Rectal smooth muscle tissue (tissue), 1 donor: ENCODE data around the gene CLDN9.
A peak's percentile ranks its signal among the peaks of the same experiment; 100 is the strongest.

Source experiments
- H3K27ac ChIP-seq: one replicate; pipeline ENCODE4 v1.7.0; 2013; ENCODE audit warnings: low read depth, low read length, inconsistent platforms
- H3K27me3 ChIP-seq: one replicate; pipeline ENCODE4 v1.7.0; 2013; ENCODE audit warnings: low read length; ENCODE audit not compliant: control insufficient read depth, insufficient read depth
- H3K36me3 ChIP-seq: one replicate; pipeline ENCODE4 v1.7.0; 2013; ENCODE audit warnings: low read length; ENCODE audit not compliant: control insufficient read depth, insufficient read depth
- H3K4me1 ChIP-seq: one replicate; pipeline ENCODE4 v1.7.0; 2013; ENCODE audit warnings: low read length; ENCODE audit not compliant: control insufficient read depth, insufficient read depth
- H3K4me3 ChIP-seq: one replicate; pipeline ENCODE4 v1.7.0; 2013; ENCODE audit warnings: low read length
- H3K9ac ChIP-seq: one replicate; pipeline ENCODE4 v1.7.0; 2013; ENCODE audit warnings: low read length

Gene CLDN9

DNA sequence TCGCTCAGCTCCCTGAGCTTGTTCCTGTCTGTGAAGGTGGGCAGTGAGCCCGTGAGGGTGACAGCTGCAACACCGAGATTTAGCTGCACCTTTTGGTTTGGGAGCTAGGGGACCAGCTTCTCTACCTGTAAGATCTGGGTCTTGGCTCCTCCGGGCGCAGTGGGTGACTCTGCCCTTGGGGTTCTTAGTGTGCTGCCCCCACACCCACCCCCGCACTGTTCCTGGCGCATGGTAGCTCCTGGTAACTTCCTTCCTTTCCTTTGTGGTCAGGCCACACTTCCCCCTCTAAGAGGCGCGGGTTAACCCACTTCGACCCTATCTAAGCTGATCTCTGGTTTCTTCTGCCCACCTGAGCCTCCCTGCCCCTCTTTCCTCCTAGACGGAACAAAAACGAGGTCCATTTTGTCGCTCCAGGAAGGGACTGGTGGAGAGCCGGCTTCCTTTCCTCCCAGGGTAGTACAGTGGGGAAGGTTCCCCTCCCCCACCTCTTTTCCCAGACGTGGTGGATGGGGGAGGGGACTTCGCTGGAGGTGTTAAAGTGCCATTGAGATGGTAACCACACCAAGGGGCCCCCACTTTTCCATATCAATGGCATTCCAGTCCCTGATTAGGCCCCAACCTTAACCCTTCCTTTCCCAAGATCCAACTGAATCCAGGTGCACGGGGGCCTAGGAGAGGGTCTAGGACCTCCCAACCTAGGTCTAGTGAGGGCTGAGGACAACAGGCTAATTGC is 4.6 kb upstream of the CLDN9 start:
- Histone ChIP-seq H3K36me3 (no peaks in the 10 kb centered on the region), H3K4me1 (no peaks in the 10 kb centered on the region), H3K9ac (no peak overlapping the region), H3K27me3 (peaks cover 12% of the 10 kb centered on the region), H3K27ac (no peak overlapping the region), H3K4me3 (peak overlapping the region; percentile 14)

GRCh38 chr16:3008690-3009037 is 4.1 kb upstream of the CLDN9 start:
- Histone ChIP-seq H3K4me3 (no peak overlapping the region), H3K27ac (no peak overlapping the region), H3K36me3 (no peaks in the 10 kb centered on the region), H3K9ac (no peak overlapping the region), H3K27me3 (peaks cover 12% of the 10 kb centered on the region), H3K4me1 (no peaks in the 10 kb centered on the region)

DNA sequence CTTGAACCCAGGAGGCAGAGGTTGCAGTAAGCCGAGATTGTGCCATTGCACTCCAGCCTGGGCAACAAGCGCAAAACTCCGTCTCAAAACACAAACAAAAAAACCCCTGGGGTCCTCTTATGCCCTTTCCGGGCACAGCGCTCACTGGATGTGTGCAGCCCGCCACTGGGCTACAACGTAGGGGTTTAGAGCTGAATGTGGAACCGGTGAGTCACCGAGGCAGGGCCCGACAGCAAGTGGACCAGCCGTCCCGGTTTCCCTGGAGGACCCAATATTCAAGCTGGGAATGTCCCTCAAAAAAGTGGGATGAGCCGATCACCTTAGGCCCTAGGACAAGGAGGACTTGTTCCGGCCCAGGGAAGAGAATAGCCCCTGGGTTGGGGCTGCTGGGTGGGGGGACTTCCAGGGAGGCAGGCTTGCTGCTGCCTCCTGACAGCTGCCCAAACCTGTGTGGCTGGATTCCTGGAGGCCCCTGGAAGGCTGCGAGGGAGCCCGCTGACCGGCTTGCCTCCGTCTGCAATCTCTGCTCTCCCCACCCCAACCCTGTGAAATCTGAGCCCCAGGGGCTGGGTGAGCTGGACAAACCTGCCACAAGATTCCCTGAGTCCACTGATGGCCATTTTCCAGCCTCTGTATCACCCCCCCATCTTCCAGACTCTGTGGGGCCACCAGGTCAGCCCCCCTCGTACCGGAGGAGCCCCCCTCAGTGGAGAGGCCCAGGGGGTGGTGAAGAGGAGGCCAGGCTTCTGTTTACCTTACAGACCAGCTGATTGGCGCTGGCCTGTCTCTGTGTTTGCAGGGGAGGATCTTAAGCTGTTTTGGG is 2.9 kb upstream of the CLDN9 start:
- peaks cover 12% of the 10 kb centered on the region for H3K27me3 ChIP-seq
- H3K36me3 ChIP-seq: no peaks in the 10 kb centered on the region
- H3K4me3 ChIP-seq: no peak overlapping the region
- H3K27ac ChIP-seq: no peak overlapping the region
- no peaks in the 10 kb centered on the region for H3K4me1 ChIP-seq
- no peak overlapping the region for H3K9ac ChIP-seq

DNA sequence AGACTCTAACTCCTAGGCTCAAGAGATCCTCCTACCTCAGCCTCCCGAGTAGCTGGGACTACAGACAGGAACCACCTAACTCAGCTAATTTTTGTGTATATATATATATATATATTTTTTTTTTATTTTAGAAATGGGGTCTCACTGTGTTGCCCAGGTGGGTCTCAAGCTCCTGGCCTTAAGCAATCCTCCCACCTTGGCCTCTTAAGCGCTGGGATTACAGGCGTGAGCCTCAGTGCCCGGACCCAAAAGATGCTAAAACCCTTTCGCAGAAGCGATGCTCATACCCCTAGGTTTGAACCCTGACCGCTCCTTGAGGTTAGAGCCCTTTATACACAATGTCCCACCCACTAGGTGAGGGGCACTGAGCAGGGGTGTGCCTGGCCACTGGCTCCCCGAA is 2.2 kb upstream of the CLDN9 start:
- no peaks in the 10 kb centered on the region for H3K36me3 ChIP-seq
- H3K4me1 ChIP-seq: no peaks in the 10 kb centered on the region
- H3K27ac ChIP-seq: no peak overlapping the region
- no peak overlapping the region for H3K4me3 ChIP-seq
- H3K9ac ChIP-seq: no peak overlapping the region
- peaks cover 12% of the 10 kb centered on the region for H3K27me3 ChIP-seq

DNA sequence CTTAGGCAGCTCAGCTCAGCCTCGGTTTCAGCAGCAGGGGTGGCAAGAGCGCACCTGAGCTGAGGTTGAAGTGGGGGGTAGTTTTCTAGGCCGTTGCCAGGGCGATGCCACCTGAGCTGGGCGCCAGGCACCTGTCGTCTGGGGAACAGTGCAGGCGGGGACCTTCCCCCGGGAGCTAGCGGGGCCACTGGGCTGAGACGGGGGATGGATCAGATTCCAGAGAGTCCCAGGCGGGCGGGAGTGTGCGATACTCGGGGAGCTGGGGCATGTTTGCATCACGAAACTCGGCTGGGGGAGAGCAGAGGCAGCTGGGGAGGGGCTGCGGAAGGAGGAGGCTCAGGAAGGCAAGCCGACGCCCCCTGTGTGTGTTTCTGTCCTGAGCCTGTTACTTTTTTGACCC is 477 bp upstream of the CLDN9 start:
- Histone ChIP-seq H3K27me3 (peaks cover 17% of the 10 kb centered on the region), H3K9ac (no peak overlapping the region)

DNA sequence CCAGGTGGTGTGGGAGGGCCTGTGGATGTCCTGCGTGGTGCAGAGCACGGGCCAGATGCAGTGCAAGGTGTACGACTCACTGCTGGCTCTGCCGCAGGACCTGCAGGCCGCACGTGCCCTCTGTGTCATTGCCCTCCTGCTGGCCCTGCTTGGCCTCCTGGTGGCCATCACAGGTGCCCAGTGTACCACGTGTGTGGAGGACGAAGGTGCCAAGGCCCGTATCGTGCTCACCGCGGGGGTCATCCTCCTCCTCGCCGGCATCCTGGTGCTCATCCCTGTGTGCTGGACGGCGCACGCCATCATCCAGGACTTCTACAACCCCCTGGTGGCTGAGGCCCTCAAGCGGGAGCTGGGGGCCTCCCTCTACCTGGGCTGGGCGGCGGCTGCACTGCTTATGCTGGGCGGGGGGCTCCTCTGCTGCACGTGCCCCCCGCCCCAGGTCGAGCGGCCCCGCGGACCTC is 798 bp downstream of the CLDN9 start:
- peaks cover 12% of the 10 kb centered on the region for H3K27me3 ChIP-seq

More for the DNA sequence above, 477 bp upstream of the CLDN9 start:
- Histone ChIP-seq H3K4me3 (no peak overlapping the region), H3K4me1 (no peaks in the 10 kb centered on the region), H3K36me3 (no peaks in the 10 kb centered on the region), H3K27ac (no peak overlapping the region)

DNA sequence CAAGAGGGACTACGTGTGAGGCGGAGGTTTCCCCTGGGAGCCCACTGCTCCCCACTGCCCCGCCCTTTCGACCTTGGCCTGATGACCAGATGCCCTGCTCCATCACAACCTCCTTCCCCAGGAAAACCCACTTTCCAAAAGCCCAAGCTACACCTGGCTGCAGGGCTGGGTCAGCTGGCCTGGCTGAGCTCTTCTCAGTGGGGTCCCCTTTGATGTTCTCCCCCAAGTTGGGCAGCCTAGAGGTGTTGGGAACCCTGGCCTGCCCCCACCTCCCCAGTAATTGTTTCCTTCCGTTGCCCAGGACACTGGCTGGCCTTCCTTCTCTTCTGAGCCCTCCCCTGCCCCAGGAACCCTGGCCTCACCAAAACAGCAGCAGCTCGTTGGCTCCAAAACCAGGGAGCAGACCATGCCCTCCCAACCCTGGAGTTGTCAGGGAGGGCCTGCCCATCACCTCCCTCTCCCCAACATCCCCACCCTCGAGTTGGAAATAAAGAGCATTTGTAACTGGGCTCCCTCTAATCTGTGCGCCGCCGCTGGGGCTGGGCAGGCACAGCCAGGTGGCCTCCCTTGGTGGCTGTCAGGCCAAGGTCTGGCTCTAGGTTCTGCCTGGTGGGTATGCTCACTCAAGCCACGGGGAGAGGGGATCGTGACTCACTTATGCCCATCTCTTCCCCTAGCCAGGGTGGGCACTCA is 1.4 kb downstream of the CLDN9 start:
- no peaks in the 10 kb centered on the region for H3K4me1 ChIP-seq
- H3K27me3 ChIP-seq: peaks cover 9% of the 10 kb centered on the region
- H3K9ac ChIP-seq: no peak overlapping the region
- H3K4me3 ChIP-seq: no peak overlapping the region
- H3K36me3 ChIP-seq: no peaks in the 10 kb centered on the region
- no peak overlapping the region for H3K27ac ChIP-seq

More for the DNA sequence above, 798 bp downstream of the CLDN9 start:
- Histone ChIP-seq H3K9ac (no peak overlapping the region), H3K4me1 (no peaks in the 10 kb centered on the region), H3K4me3 (no peak overlapping the region), H3K36me3 (no peaks in the 10 kb centered on the region), H3K27ac (no peak overlapping the region)

GRCh38 chr16:3014971-3015370 is 2.2 kb downstream of the CLDN9 start:
- no peak overlapping the region for H3K4me3 ChIP-seq
- no peak overlapping the region for H3K27ac ChIP-seq
- H3K9ac ChIP-seq: no peak overlapping the region
- no peaks in the 10 kb centered on the region for H3K36me3 ChIP-seq
- peaks cover 9% of the 10 kb centered on the region for H3K27me3 ChIP-seq
- H3K4me1 ChIP-seq: peaks cover 1% of the 10 kb centered on the region

- Histone ChIP-seq H3K4me1 (peaks cover 2% of the 10 kb centered on the region), H3K27me3 (peaks cover 9% of the 10 kb centered on the region), H3K9ac (no peak overlapping the region), H3K36me3 (no peaks in the 10 kb centered on the region), H3K27ac (no peak overlapping the region), H3K4me3 (no peak overlapping the region)
Observed at GRCh38 chr16:3015865-3016521, 3.3 kb downstream of the CLDN9 start.

DNA sequence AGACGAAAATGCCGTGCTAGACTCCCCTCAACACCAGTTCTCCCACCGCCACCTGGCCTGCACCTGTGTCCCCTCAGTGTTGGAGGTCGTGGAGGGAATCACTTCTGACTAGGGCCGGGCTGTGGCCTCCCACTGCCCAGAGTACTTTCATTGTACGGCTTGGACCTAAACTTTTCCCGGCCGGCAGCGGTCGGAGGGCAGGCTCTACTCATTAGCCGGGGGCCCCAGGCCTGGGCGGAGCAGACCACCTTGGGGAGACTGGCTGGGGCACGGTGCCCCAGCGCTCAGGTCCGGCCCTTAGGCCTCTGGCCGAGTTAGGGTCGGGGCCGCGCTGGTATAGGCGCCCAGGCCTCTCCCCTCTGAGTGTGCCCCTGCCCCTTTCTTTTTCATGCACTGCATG is 4.6 kb downstream of the CLDN9 start:
- peaks cover 8% of the 10 kb centered on the region for H3K4me1 ChIP-seq
- no peaks in the 10 kb centered on the region for H3K36me3 ChIP-seq

DNA sequence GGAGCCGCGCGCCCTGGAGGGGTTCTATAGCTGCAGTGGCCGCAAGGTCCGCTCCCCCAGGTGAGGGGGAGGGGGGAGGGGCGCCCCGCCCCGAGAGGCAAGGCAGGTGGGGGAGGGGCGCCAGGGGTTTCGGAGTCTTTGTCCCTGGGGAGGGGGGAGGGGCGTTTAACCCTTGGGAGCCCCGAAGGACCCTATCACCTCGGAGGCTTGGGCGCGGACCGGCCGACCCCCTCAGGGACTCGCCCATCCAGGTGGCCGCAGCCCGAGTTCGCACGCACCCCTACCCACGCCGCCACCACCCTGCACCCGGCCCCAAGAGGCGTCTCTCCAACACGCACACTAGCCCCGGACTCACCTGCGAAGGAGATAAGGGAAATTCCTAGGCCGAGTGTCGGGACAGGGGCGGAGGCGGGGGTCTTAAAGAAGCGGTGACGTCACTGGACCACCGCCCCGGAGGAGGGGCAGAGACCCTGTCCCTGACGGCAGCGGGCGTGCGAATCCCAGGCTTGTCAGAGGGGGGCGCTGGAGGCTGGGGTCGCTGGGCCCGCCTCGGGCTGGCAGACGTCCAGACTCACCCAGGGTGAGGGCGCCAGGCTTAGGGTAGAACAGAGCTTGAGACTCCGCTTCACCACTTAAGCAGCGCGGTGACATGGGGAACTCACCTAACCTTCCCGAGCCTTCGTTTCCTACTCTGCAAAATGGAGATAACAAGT is 5.2 kb downstream of the CLDN9 start, which contains the start of gene CLDN6:
CLDN6 (minus strand) TSS at position 390 of the 713 bp plus-strand sequence. CDS start 2,162 bp downstream, outside the sequence.
- H3K4me1 ChIP-seq: peaks cover 14% of the 10 kb centered on the region
- no peak within 1 kb of the TSS for H3K4me3 ChIP-seq
- peaks cover 5% of the 10 kb centered on the region for H3K27me3 ChIP-seq
- H3K9ac ChIP-seq: no peak within 1 kb of the TSS
- H3K36me3 ChIP-seq: no peaks in the 10 kb centered on the region
- H3K27ac ChIP-seq: no peak within 1 kb of the TSS

More for the DNA sequence above, 4.6 kb downstream of the CLDN9 start:
- no peak overlapping the region for H3K27ac ChIP-seq
- H3K27me3 ChIP-seq: peaks cover 6% of the 10 kb centered on the region
- no peak overlapping the region for H3K9ac ChIP-seq
- H3K4me3 ChIP-seq: no peak overlapping the region
